Retinal pigment epithelial cell (primary cell): ENCODE results near the gene RASA2.

ENCODE experiments used
- DNase-seq: peaks from one replicate; pipeline ENCODE4 v3.0.0-alpha.2; 2010; ENCODE audit warnings: low read depth
- H3K4me3 ChIP-seq: 2 replicates; pipeline ENCODE4 v1.5.1; 2011; ENCODE audit warnings: mild to moderate bottlenecking, low read length, control low read depth, moderate library complexity
- TF ChIP-seq, protein P1 (sequence below): conservative IDR thresholded peaks from 2 replicates; pipeline ENCODE4 v1.5.1; 2011; ENCODE audit warnings: low read depth, low read length, control low read depth, inconsistent platforms

The RASA2 gene

GRCh38 chr3:141519587-141519986 lies 32.8 kb downstream of the RASA2 start:
- no peak overlapping the region for H3K4me3 ChIP-seq
- no peak for DNase-seq
- TF ChIP-seq, protein P1, sequence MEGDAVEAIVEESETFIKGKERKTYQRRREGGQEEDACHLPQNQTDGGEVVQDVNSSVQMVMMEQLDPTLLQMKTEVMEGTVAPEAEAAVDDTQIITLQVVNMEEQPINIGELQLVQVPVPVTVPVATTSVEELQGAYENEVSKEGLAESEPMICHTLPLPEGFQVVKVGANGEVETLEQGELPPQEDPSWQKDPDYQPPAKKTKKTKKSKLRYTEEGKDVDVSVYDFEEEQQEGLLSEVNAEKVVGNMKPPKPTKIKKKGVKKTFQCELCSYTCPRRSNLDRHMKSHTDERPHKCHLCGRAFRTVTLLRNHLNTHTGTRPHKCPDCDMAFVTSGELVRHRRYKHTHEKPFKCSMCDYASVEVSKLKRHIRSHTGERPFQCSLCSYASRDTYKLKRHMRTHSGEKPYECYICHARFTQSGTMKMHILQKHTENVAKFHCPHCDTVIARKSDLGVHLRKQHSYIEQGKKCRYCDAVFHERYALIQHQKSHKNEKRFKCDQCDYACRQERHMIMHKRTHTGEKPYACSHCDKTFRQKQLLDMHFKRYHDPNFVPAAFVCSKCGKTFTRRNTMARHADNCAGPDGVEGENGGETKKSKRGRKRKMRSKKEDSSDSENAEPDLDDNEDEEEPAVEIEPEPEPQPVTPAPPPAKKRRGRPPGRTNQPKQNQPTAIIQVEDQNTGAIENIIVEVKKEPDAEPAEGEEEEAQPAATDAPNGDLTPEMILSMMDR, result no peak

DNA sequence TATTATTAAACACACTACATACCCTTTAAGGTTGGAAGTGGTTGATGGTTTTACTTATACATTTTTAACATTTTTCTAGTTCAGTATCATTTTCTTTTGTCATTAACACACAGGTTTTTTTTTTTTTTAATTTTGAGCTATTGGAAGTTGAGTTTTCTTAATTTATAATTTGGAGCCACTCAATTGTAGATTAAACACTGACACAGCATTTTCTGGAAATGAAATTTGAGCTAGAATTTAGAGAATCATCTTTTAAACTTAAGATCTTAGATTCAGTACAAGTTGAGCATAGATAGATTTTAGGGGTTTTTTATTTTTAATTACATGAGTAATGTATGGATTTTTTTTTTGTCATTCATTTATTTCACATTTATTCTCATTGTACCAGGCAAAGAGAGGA lies 35.0 kb downstream of the RASA2 start:
- no peak for DNase-seq
- TF ChIP-seq, protein P1, result no peak
- no peak overlapping the region for H3K4me3 ChIP-seq

DNA sequence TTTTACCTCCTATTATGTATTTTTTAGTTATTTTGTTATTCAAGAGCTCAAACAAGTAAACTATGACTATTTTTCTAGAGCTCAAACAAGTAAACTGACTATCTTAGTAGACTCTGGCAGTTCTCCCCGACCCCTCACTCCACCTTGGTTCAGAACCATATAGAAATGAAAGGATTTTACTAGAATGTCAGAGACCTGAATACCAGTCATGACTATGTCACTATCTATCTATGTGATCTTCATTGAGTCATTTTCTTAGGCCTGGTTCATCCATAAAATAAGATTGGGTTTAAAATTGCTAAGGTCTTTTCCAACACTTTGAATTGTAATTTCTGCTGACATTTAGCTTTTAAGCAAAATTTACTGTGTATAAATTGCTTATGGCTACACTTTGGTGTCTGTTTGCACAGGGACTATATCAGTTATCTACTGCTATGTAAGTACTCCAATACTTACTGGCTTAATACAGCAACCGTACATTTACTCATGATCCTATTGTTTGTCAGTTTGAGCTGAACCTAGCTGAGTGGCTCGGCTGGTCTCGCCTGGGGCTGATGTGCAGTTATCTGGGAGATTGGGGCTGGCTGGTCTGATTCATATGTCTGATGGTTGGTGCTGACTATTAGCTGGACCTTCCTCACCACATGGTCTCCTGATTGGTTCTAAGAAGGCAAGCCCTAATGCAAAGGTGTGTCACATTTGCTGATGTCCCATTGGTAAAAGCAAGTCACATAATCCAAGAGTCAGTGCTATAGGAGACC lies 37.0 kb downstream of the RASA2 start:
- DNase-seq, result no peak
- TF ChIP-seq, protein P1, result no peak

GRCh38 chr3:141524988-141525387 lies 38.2 kb downstream of the RASA2 start:
- DNase-seq, result no peak
- no peak overlapping the region for H3K4me3 ChIP-seq
- TF ChIP-seq, protein P1, result no peak

More for the DNA sequence above, 37.0 kb downstream of the RASA2 start:
- no peak overlapping the region for H3K4me3 ChIP-seq

DNA sequence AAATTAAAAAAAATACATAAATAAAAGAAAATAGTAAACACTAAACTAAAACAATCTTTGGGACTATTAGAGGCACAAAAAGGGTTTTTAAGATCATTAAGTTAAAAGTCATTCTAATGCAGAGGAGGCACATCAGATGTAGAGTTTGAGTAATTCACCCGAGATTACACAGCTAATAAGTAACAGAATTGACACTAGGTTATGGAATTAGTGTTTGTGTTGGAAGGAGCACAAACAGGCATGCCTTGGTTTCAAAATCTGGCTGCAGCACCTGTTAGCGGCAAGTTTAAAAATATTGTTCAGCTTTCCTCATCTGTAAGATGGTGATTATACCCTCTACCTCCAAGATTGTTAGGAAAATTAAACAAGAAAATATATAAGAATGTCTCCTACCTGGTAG lies 39.0 kb downstream of the RASA2 start:
- no peak overlapping the region for H3K4me3 ChIP-seq
- TF ChIP-seq, protein P1, result no peak
- no peak for DNase-seq

DNA sequence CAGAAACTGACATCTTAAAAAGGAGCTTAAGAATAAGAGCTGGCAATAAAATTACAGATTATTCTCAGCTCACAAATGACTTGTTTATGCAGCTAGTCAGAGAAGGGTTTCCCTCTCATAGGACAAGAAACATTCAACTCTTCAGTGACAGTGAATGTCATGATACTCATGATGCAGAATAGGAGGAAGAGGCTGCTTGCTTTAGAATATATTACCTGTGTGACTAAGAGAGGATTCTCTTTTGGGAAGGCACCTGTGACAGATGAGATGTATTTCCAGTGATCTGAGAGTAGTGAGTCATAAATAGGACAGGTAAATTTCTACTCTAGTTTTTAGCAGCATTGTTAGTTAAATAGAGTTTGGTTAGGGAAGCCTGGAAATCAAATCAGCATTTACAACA lies 39.9 kb downstream of the RASA2 start:
- TF ChIP-seq, protein P1, result no peak
- no peak for DNase-seq
- H3K4me3 ChIP-seq, result no peak overlapping the region

- H3K4me3 ChIP-seq, result no peak overlapping the region
- TF ChIP-seq, protein P1, result no peak
Measured at GRCh38 chr3:141528800-141529199, 42.0 kb downstream of the RASA2 start.

More at GRCh38 chr3:141528800-141529199, 42.0 kb downstream of the RASA2 start:
- DNase-seq, result no peak
